Measurements from ENCODE around the gene TGDS. TPM values are rescaled to one million over a fixed set of nuclear protein-coding genes. Genes with fewer than 3 reads are reported as not detected.

Gene TGDS
- total and polyA plus RNA-seq, 2 experiments from 2014 or later: 14.2 to 18.3 TPM

GRCh38 chr13:94525781-94526180 lies 70.2 kb downstream of the TGDS start:
- Histone ChIP-seq H3K36me3 (ENCODE audit: low read depth) (no peaks in the 10 kb centered on the region), H3K9me3 (ENCODE audit: low read depth) (no peaks in the 10 kb centered on the region), H3F3A (ENCODE audit: insufficient read depth) (no peaks in the 10 kb centered on the region), H3K27ac (no peak overlapping the region), H3K4me3 (no peak overlapping the region), H3K9me2 (ENCODE audit: insufficient read depth) (no peaks in the 10 kb centered on the region), H3K9ac (no peak overlapping the region), H2AFZ (no peak overlapping the region), H3K27me3 (replicated peaks; ENCODE audit: insufficient read depth) (no peaks in the 10 kb centered on the region; the same call in 1 of the 2 replicates), H3K4me2 (ENCODE audit: unreplicated experiment) (no peak overlapping the region), H4K20me1 (ENCODE audit: insufficient read depth) (no peaks in the 10 kb centered on the region), H3K4me1 (ENCODE audit: insufficient read depth) (no peaks in the 10 kb centered on the region), H3K79me2 (ENCODE audit: insufficient read depth) (no peaks in the 10 kb centered on the region)
- DNase-seq: no peak
- TF ChIP-seq EZH2 (IDR thresholded peaks at IDR 0.05; ENCODE audit: insufficient read depth, poor library complexity, severe bottlenecking) (no peak), EZH2phosphoT487 (IDR thresholded peaks at IDR 0.05; ENCODE audit: insufficient read depth, low read depth) (no peak)
- WGBS, 2 experiments (ENCODE audit: low coverage in 1 of 2, low lambda C conversion rate in 2 of 2, missing lambda C conversion rate in 2 of 2): 17 to 33% methylated on average over 2 of the region's 2 CpGs
- in situ Hi-C loops (cut with MboI): no loop called here

DNA sequence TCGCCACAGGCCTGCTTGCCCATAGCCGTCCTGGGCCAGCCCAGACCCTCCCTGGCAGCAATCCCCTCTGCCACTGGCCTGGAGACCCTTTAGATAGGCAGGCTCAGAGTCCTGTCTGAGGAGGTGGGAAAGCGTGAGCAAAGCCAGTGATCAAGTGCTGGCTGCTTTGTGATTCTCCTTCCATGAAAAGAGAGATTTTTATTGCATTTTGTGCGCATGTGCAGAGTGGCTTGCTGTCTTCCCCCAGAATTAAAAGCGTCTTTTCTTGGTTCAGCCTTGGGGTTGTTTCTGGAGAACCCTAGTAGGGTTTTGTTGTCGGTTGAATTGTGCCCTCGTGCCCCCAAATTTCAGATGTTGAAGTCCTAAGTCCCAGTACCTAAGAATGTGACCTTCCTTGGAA lies 71.5 kb downstream of the TGDS start:
- H3K27me3 ChIP-seq (replicated peaks; ENCODE audit: insufficient read depth): no peaks in the 10 kb centered on the region; the same call in 1 of the 2 replicates
- H2AFZ ChIP-seq: no peak overlapping the region
- no peaks in the 10 kb centered on the region for H3K9me2 ChIP-seq (ENCODE audit: insufficient read depth)
- H3K36me3 ChIP-seq (ENCODE audit: low read depth): no peaks in the 10 kb centered on the region
- no peak overlapping the region for H3K4me3 ChIP-seq
- H3K4me2 ChIP-seq (ENCODE audit: unreplicated experiment): no peak overlapping the region
- WGBS, 2 experiments (ENCODE audit: low coverage in 1 of 2, low lambda C conversion rate in 2 of 2, missing lambda C conversion rate in 2 of 2): 51 to 65% methylated on average over 7 of the region's 7 CpGs
- in situ Hi-C loops (cut with MboI): no loop called here
- no peaks in the 10 kb centered on the region for H3K4me1 ChIP-seq (ENCODE audit: insufficient read depth)
- no peaks in the 10 kb centered on the region for H4K20me1 ChIP-seq (ENCODE audit: insufficient read depth)
- H3K79me2 ChIP-seq (ENCODE audit: insufficient read depth): no peaks in the 10 kb centered on the region
- no peaks in the 10 kb centered on the region for H3K9me3 ChIP-seq (ENCODE audit: low read depth)
- DNase-seq: no peak
- TF ChIP-seq EZH2phosphoT487 (IDR thresholded peaks at IDR 0.05; ENCODE audit: insufficient read depth, low read depth) (no peak), EZH2 (IDR thresholded peaks at IDR 0.05; ENCODE audit: insufficient read depth, poor library complexity, severe bottlenecking) (no peak)
- H3K27ac ChIP-seq: no peak overlapping the region
- H3K9ac ChIP-seq: no peak overlapping the region
- H3F3A ChIP-seq (ENCODE audit: insufficient read depth): no peaks in the 10 kb centered on the region

Other genes with a start within 250 kb of the TGDS start
- not detected in 2 replicates for gene DCT, start 116.5 kb downstream of the TGDS start, total RNA-seq (2014; rRNA removed; shearing (Covaris generic))
- not detected in 2 replicates for gene DCT, start 116.5 kb downstream of the TGDS start, polyA plus RNA-seq (2016; fragmentation: Nextera tagmentation; extraction: Ambion mirVana)
- gene GPR180, start 5.7 kb upstream of the TGDS start, total RNA-seq (2014; rRNA removed; shearing (Covaris generic)): 7.7 and 8.1 TPM in 2 replicates
- gene GPR180, start 5.7 kb upstream of the TGDS start, polyA plus RNA-seq (2016; fragmentation: Nextera tagmentation; extraction: Ambion mirVana): 5.8 and 6.3 TPM in 2 replicates
- not detected in 2 replicates for gene SOX21, start 116.4 kb upstream of the TGDS start, total RNA-seq (2014; rRNA removed; shearing (Covaris generic))
- gene SOX21, start 116.4 kb upstream of the TGDS start, polyA plus RNA-seq (2016; fragmentation: Nextera tagmentation; extraction: Ambion mirVana): not detected in 2 replicates

Measured in GM23248 (cell line).